OCI-LY1 (cell line): Measurements from ENCODE around the gene FGF14.

ENCODE experiments used
- EZH2 ChIP-seq: fragments of 200-600 bp; sonication (generic), shearing (Covaris generic); IDR thresholded peaks from 2 replicates; pipeline ENCODE4 v1.8.0; 2017; ENCODE audit warnings: borderline replicate concordance, mixed run types, mild to moderate bottlenecking, antibody characterized with exemption, low read length, moderate library complexity, mixed read lengths
- TF ChIP-seq, protein P1 (sequence below): fragments of 200-600 bp; sonication (generic), shearing (Covaris generic); IDR thresholded peaks from 2 replicates; pipeline ENCODE4 v1.5.1; 2017; ENCODE audit warnings: mild to moderate bottlenecking, antibody characterized with exemption, low read length, moderate library complexity, mixed read lengths

DNA sequence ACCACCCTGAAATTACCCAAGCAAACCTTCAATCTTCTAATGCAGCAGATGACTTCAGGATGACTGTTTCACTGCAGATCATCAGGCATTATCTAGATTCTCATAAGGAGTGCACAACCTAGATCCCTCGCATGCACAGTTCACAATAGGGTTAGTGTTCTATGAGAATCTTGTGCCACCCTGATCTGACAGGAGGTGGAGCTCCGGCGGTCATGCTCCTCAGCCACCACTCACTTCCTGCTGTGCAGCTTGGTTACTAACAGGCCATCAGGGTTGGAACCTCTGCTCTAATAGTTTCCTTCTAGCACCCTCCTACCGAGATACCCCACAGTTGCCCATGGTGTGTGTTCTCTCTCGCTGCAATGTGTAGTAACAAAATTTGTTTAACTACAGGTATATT, 442.8 kb downstream of the FGF14 start:
- TF ChIP-seq, protein P1, sequence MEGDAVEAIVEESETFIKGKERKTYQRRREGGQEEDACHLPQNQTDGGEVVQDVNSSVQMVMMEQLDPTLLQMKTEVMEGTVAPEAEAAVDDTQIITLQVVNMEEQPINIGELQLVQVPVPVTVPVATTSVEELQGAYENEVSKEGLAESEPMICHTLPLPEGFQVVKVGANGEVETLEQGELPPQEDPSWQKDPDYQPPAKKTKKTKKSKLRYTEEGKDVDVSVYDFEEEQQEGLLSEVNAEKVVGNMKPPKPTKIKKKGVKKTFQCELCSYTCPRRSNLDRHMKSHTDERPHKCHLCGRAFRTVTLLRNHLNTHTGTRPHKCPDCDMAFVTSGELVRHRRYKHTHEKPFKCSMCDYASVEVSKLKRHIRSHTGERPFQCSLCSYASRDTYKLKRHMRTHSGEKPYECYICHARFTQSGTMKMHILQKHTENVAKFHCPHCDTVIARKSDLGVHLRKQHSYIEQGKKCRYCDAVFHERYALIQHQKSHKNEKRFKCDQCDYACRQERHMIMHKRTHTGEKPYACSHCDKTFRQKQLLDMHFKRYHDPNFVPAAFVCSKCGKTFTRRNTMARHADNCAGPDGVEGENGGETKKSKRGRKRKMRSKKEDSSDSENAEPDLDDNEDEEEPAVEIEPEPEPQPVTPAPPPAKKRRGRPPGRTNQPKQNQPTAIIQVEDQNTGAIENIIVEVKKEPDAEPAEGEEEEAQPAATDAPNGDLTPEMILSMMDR: no peak; the same call in 1 of the 2 replicates
- TF ChIP-seq EZH2: no peak
